Activated CD8-positive, alpha-beta T cell treated with anti-CD3 and anti-CD28 coated beads for 36 hours (primary cell): ENCODE results near the gene PXDN. TPM values are rescaled to one million over a fixed set of nuclear protein-coding genes. Genes with fewer than 3 reads are reported as not detected.

ENCODE experiments used
- ATAC-seq: fragments of 200-7000 bp; cut with Tn5 transposase; one replicate; pipeline ENCODE4 v1.10.0; 2021; ENCODE audit warnings: mild to moderate bottlenecking, moderate library complexity
- CTCF ChIA-PET: fragments of 350-600 bp; sonication (Branson Sonifier 250); formaldehyde crosslinking; loops from one replicate; lab custom pipeline; 2021; ENCODE audit warnings: antibody characterized with exemption; lab: Charles Lee
- POLR2A ChIA-PET: fragments of 350-600 bp; sonication (Branson Sonifier 250); formaldehyde crosslinking; loops from one replicate; lab custom pipeline; 2021; ENCODE audit warnings: antibody characterized with exemption; lab: Charles Lee
- DNase-seq: peaks from one replicate; pipeline ENCODE4 v3.0.0-alpha.2; 2020
- H3K27ac Mint-ChIP-seq: one replicate; pipeline ENCODE4 v1.8.0; 2021; ENCODE audit warnings: mild to moderate bottlenecking, mixed read lengths
- H3K27me3 Mint-ChIP-seq: one replicate; pipeline ENCODE4 v1.8.0; 2021; ENCODE audit warnings: mixed read lengths
- H3K36me3 Mint-ChIP-seq: one replicate; pipeline ENCODE4 v1.8.0; 2021; ENCODE audit warnings: low read depth, mixed read lengths
- H3K4me1 Mint-ChIP-seq: one replicate; pipeline ENCODE4 v1.8.0; 2021; ENCODE audit warnings: low read depth, mixed read lengths
- H3K4me3 Mint-ChIP-seq: one replicate; pipeline ENCODE4 v1.8.0; 2021; ENCODE audit warnings: mild to moderate bottlenecking, moderate library complexity, mixed read lengths
- H3K9me3 Mint-ChIP-seq: one replicate; pipeline ENCODE4 v1.8.0; 2021; ENCODE audit warnings: mixed read lengths
- CTCF ChIP-seq: fragments of 200-600 bp; IDR thresholded peaks from one replicate; pipeline ENCODE4 v1.8.0; 2022; ENCODE audit warnings: antibody characterized with exemption, mild to moderate bottlenecking
- intact Hi-C: fragments of 100-400 bp; cut with micrococcal nuclease; formaldehyde crosslinking; loops from one replicate; pipeline ENCODE4 v1.10.0; 2022
- total RNA-seq, 2 experiments: library from RNA; stranded (reverse); gene quantifications; one replicate each; pipeline ENCODE4 v1.2.3, GENCODE V29; 2021

Gene PXDN
- total RNA-seq, 2 experiments from 2014 or later: 0.58 to 0.83 TPM

- ChIA-PET POLR2A (no interaction called here), CTCF (no interaction called here)
- no peak overlapping the region for H3K27ac Mint-ChIP-seq
- H3K4me3 Mint-ChIP-seq: no peak overlapping the region
- H3K27me3 Mint-ChIP-seq: peaks cover 5% of the 10 kb centered on the region
- no peak for TF ChIP-seq CTCF
- H3K36me3 Mint-ChIP-seq: no peaks in the 10 kb centered on the region
- DNase-seq (no peak), ATAC-seq (no peak)
- intact Hi-C loops: no loop called here
- no peaks in the 10 kb centered on the region for H3K9me3 Mint-ChIP-seq
- no peaks in the 10 kb centered on the region for H3K4me1 Mint-ChIP-seq
Measured at GRCh38 chr2:1777156-1777555, 32.8 kb upstream of the PXDN start.

- ChIA-PET POLR2A (no interaction called here), CTCF (no interaction called here)
- Mint-ChIP-seq H3K4me1 (no peaks in the 10 kb centered on the region), H3K4me3 (no peak overlapping the region), H3K36me3 (no peaks in the 10 kb centered on the region), H3K9me3 (no peaks in the 10 kb centered on the region), H3K27me3 (peaks cover 5% of the 10 kb centered on the region), H3K27ac (no peak overlapping the region)
- ATAC-seq: no peak
- no peak for DNase-seq
- intact Hi-C loops: no loop called here
- no peak for TF ChIP-seq CTCF
Measured at GRCh38 chr2:1775511-1776035, 31.3 kb upstream of the PXDN start.

- POLR2A ChIA-PET: no interaction called here
- intact Hi-C loops: no loop called here
- Mint-ChIP-seq H3K36me3 (no peaks in the 10 kb centered on the region), H3K27ac (no peak overlapping the region), H3K9me3 (no peaks in the 10 kb centered on the region), H3K4me3 (no peak overlapping the region), H3K4me1 (no peaks in the 10 kb centered on the region), H3K27me3 (peaks cover 5% of the 10 kb centered on the region)
- DNase-seq (no peak), ATAC-seq (no peak)
- TF ChIP-seq CTCF: no peak
- CTCF ChIA-PET: no interaction called here
Measured at GRCh38 chr2:1774929-1775328, 30.6 kb upstream of the PXDN start.

GRCh38 chr2:1773883-1774282 lies 29.6 kb upstream of the PXDN start:
- ChIA-PET POLR2A (no interaction called here), CTCF (no interaction called here)
- H3K27me3 Mint-ChIP-seq: peaks cover 5% of the 10 kb centered on the region
- no peak overlapping the region for H3K27ac Mint-ChIP-seq
- H3K36me3 Mint-ChIP-seq: no peaks in the 10 kb centered on the region
- H3K4me1 Mint-ChIP-seq: no peaks in the 10 kb centered on the region
- ATAC-seq: no peak
- intact Hi-C loops: no loop called here
- H3K9me3 Mint-ChIP-seq: no peaks in the 10 kb centered on the region
- H3K4me3 Mint-ChIP-seq: no peak overlapping the region
- no peak for TF ChIP-seq CTCF
- DNase-seq: no peak

- Mint-ChIP-seq H3K4me1 (no peaks in the 10 kb centered on the region), H3K27ac (no peak overlapping the region), H3K9me3 (no peaks in the 10 kb centered on the region), H3K4me3 (no peak overlapping the region), H3K36me3 (no peaks in the 10 kb centered on the region), H3K27me3 (peaks cover 2% of the 10 kb centered on the region)
- ChIA-PET POLR2A (no interaction called here), CTCF (no interaction called here)
- intact Hi-C loops: no loop called here
- no peak for DNase-seq
- TF ChIP-seq CTCF: no peak
- no peak for ATAC-seq
Measured at GRCh38 chr2:1772471-1773267, 28.4 kb upstream of the PXDN start.
